Activated CD8-positive, alpha-beta memory T cell treated with anti-CD3 and anti-CD28 coated beads, Interleukin-2, amount 50 U/mL, for 4 hours (primary cell): ENCODE measurements around the gene SEC23A.
"Not testable (repeated sequence)": the region's sequence is repeated elsewhere in the genome, so short reads cannot be mapped to it uniquely, and the experiment has no call there.

Source experiments
- DNase-seq: peaks from one replicate; pipeline ENCODE4 v3.0.0-alpha.2; 2020

Gene SEC23A

GRCh38 chr14:39090548-39091111 is 12.4 kb downstream of the SEC23A start:
- DNase-seq = no peak

- DNase-seq = no peak
Observed at GRCh38 chr14:39087493-39087892, 15.5 kb downstream of the SEC23A start.

- DNase-seq = no peak
Observed at GRCh38 chr14:39085933-39086332, 17.1 kb downstream of the SEC23A start.

- no peak for DNase-seq
Observed at GRCh38 chr14:39083127-39083526, 19.9 kb downstream of the SEC23A start.

- no peak for DNase-seq
Observed at GRCh38 chr14:39080886-39081285, 22.1 kb downstream of the SEC23A start.

- no peak for DNase-seq
Observed at GRCh38 chr14:39071096-39071495, 31.9 kb downstream of the SEC23A start.

- DNase-seq = no peak
Observed at GRCh38 chr14:39069923-39070322, 33.1 kb downstream of the SEC23A start.

GRCh38 chr14:39069169-39069805 is 33.7 kb downstream of the SEC23A start:
- DNase-seq = not testable (repeated sequence)

- DNase-seq = no peak
Observed at GRCh38 chr14:39060818-39061437, 42.1 kb downstream of the SEC23A start.

- no peak for DNase-seq
Observed at GRCh38 chr14:39055786-39056474, 47.1 kb downstream of the SEC23A start.

GRCh38 chr14:39052869-39053454 is 50.1 kb downstream of the SEC23A start:
- DNase-seq = not testable (repeated sequence)

GRCh38 chr14:39050389-39050788 is 52.6 kb downstream of the SEC23A start:
- no peak for DNase-seq

GRCh38 chr14:39045889-39046288 is 57.1 kb downstream of the SEC23A start:
- not testable (repeated sequence) for DNase-seq

- no peak for DNase-seq
Observed at GRCh38 chr14:39043352-39043943, 59.6 kb downstream of the SEC23A start.

GRCh38 chr14:39040529-39040928 is 62.5 kb downstream of the SEC23A start:
- no peak for DNase-seq

GRCh38 chr14:39038542-39038941 is 64.5 kb downstream of the SEC23A start:
- DNase-seq = no peak

- DNase-seq = no peak
Observed at GRCh38 chr14:39036760-39037159, 66.3 kb downstream of the SEC23A start.

GRCh38 chr14:39035336-39035735 is 67.7 kb downstream of the SEC23A start:
- DNase-seq = no peak

- DNase-seq = no peak
Observed at GRCh38 chr14:39034481-39035296, 68.3 kb downstream of the SEC23A start.

- no peak for DNase-seq
Observed at GRCh38 chr14:39033371-39033770, 69.7 kb downstream of the SEC23A start.

GRCh38 chr14:39030209-39030608 is 72.8 kb downstream of the SEC23A start:
- no peak for DNase-seq

GRCh38 chr14:39029789-39030188 is 73.2 kb downstream of the SEC23A start:
- DNase-seq = no peak
